Mesenchymal stem cell (in vitro differentiated cells and primary cell): ENCODE measurements around the gene PITPNM3.

ENCODE experiments used
- DNase-seq: peaks from one replicate; pipeline ENCODE4 v3.0.0-alpha.2; 2013
- H2AFZ ChIP-seq: one replicate; pipeline ENCODE4 v1.6.1; 2013; ENCODE audit warnings: low read depth, mild to moderate bottlenecking, control low read depth, inconsistent platforms, low read length, moderate library complexity
- H2AK5ac ChIP-seq: 2 replicates; pipeline ENCODE4 v1.6.1; 2013; ENCODE audit warnings: low read length, moderate library complexity, mild to moderate bottlenecking, inconsistent platforms; ENCODE audit not compliant: severe bottlenecking
- H2BK120ac ChIP-seq: one replicate; pipeline ENCODE4 v1.6.1; 2013; ENCODE audit warnings: low read depth, mild to moderate bottlenecking, inconsistent platforms, low read length, moderate library complexity
- H2BK12ac ChIP-seq, 2 experiments: one replicate each; pipeline ENCODE4 v1.6.1; 2013; ENCODE audit warnings: inconsistent platforms in 2 of 2, low read length in 2 of 2, mild to moderate bottlenecking in 2 of 2, moderate library complexity in 2 of 2, control low read depth in 1 of 2
- H2BK15ac ChIP-seq: one replicate; pipeline ENCODE4 v1.6.1; 2013; ENCODE audit warnings: mild to moderate bottlenecking, low read depth, inconsistent platforms; ENCODE audit not compliant: poor library complexity, severe bottlenecking
- H2BK5ac ChIP-seq: 2 replicates; pipeline ENCODE4 v1.6.1; 2013; ENCODE audit warnings: low read depth, mild to moderate bottlenecking, low read length, control low read depth, inconsistent platforms; ENCODE audit not compliant: poor library complexity, severe bottlenecking
- H3K14ac ChIP-seq, 2 experiments: one replicate each; pipeline ENCODE4 v1.6.1; 2013; ENCODE audit warnings: inconsistent platforms in 2 of 2, low read length in 2 of 2, control low read depth in 1 of 2, mild to moderate bottlenecking in 1 of 2, moderate library complexity in 1 of 2
- H3K18ac ChIP-seq, 2 experiments: one replicate each; pipeline ENCODE4 v1.6.1; 2013; ENCODE audit warnings: inconsistent platforms in 2 of 2, low read length in 2 of 2, control low read depth in 1 of 2, low read depth in 1 of 2, mild to moderate bottlenecking in 1 of 2
- H3K23ac ChIP-seq, 2 experiments: one replicate each; pipeline ENCODE4 v1.6.1; 2013; ENCODE audit warnings: inconsistent platforms in 2 of 2, low read length in 2 of 2, mild to moderate bottlenecking in 2 of 2, moderate library complexity in 2 of 2, control low read depth in 1 of 2
- H3K27ac ChIP-seq: 2 replicates; pipeline ENCODE4 v1.5.1; 2013; ENCODE audit warnings: mild to moderate bottlenecking, moderate library complexity, low read length, control low read depth, inconsistent platforms; ENCODE audit not compliant: poor library complexity, severe bottlenecking
- H3K27me3 ChIP-seq, 2 experiments: 2 replicates each; pipeline versions ENCODE4 v1.6.1 to v1.7.0; 2013; ENCODE audit warnings: low read length in 2 of 2, mild to moderate bottlenecking in 2 of 2, moderate library complexity in 2 of 2, control low read depth in 1 of 2, inconsistent platforms in 1 of 2; ENCODE audit not compliant: control insufficient read depth in 1 of 2, insufficient read depth in 1 of 2
- H3K36me3 ChIP-seq, 2 experiments: 2 replicates each; pipeline versions ENCODE4 v1.6.1 to v1.7.0; 2013; ENCODE audit warnings: low read length in 2 of 2, control low read depth in 1 of 2, inconsistent platforms in 1 of 2, low read depth in 1 of 2, mild to moderate bottlenecking in 1 of 2; ENCODE audit not compliant: insufficient read depth in 2 of 2, control insufficient read depth in 1 of 2
- H3K4ac ChIP-seq, 2 experiments: one replicate each; pipeline ENCODE4 v1.6.1; 2013; ENCODE audit warnings: inconsistent platforms in 2 of 2, low read length in 2 of 2, mild to moderate bottlenecking in 2 of 2, moderate library complexity in 2 of 2, control low read depth in 1 of 2, low read depth in 1 of 2
- H3K4me1 ChIP-seq: 2 replicates; pipeline ENCODE4 v1.6.1; 2013; ENCODE audit warnings: low read depth, low read length, control low read depth; ENCODE audit not compliant: control insufficient read depth, insufficient read depth
- H3K4me2 ChIP-seq: 2 replicates; pipeline ENCODE4 v1.6.1; 2013; ENCODE audit warnings: low read length, mild to moderate bottlenecking, inconsistent platforms; ENCODE audit not compliant: poor library complexity, severe bottlenecking
- H3K4me3 ChIP-seq, 2 experiments: 2 replicates each; pipeline versions ENCODE4 v1.5.1 to v1.7.0; 2013; ENCODE audit warnings: low read length in 2 of 2, mild to moderate bottlenecking in 2 of 2, control low read depth in 1 of 2, low read depth in 1 of 2; ENCODE audit not compliant: insufficient read depth in 1 of 2
- H3K79me1 ChIP-seq: replicated peaks from 2 replicates; pipeline ENCODE4 v1.6.1; 2013; ENCODE audit warnings: mild to moderate bottlenecking, control low read depth, low read length, inconsistent platforms; ENCODE audit not compliant: poor library complexity, severe bottlenecking
- H3K9ac ChIP-seq: 2 replicates; pipeline ENCODE4 v1.7.0; 2013; ENCODE audit warnings: mild to moderate bottlenecking, low read length, moderate library complexity
- H3K9me3 ChIP-seq: 2 replicates; pipeline ENCODE4 v1.7.0; 2013; ENCODE audit warnings: mild to moderate bottlenecking, low read length; ENCODE audit not compliant: control insufficient read depth
- H4K8ac ChIP-seq: one replicate; pipeline ENCODE4 v1.6.1; 2013; ENCODE audit warnings: inconsistent platforms, mild to moderate bottlenecking, low read length, moderate library complexity
- H4K91ac ChIP-seq: one replicate; pipeline ENCODE4 v1.6.1; 2013; ENCODE audit warnings: mild to moderate bottlenecking, low read length, inconsistent platforms
- WGBS: methylation state at CpG from one replicate; pipeline ENCODE4 v1.1.7; 2013; ENCODE audit warnings: mixed read lengths; 5-methylcytosine and 5-hydroxymethylcytosine counted together

The PITPNM3 gene

GRCh38 chr17:6492892-6493674 lies 63.3 kb downstream of the PITPNM3 start:
- Histone ChIP-seq H3K23ac (no peak overlapping the region), H2BK5ac (no peak overlapping the region), H3K79me1 (no peaks in the 10 kb centered on the region), H3K14ac (no peak overlapping the region), H2AK5ac (no peak overlapping the region), H4K91ac (no peak overlapping the region), H3K4me2 (no peak overlapping the region), H2BK120ac (no peak overlapping the region), H3K27ac (no peak overlapping the region), H3K36me3 (no peaks in the 10 kb centered on the region), H3K18ac (no peak overlapping the region), H3K9me3 (no peaks in the 10 kb centered on the region), H2AFZ (no peak overlapping the region), H2BK12ac (no peak overlapping the region), H3K4me3 (no peak overlapping the region), H2BK15ac (no peak overlapping the region), H3K4me1 (peaks cover 7% of the 10 kb centered on the region), H3K9ac (no peak overlapping the region), H3K27me3 (peaks cover 52 to 57% of the 10 kb centered on the region in 2 experiments), H4K8ac (no peak overlapping the region), H3K4ac (no peak overlapping the region)
- no peak for DNase-seq
- 72% methylated on average over 4 of the region's 4 CpGs for WGBS

DNA sequence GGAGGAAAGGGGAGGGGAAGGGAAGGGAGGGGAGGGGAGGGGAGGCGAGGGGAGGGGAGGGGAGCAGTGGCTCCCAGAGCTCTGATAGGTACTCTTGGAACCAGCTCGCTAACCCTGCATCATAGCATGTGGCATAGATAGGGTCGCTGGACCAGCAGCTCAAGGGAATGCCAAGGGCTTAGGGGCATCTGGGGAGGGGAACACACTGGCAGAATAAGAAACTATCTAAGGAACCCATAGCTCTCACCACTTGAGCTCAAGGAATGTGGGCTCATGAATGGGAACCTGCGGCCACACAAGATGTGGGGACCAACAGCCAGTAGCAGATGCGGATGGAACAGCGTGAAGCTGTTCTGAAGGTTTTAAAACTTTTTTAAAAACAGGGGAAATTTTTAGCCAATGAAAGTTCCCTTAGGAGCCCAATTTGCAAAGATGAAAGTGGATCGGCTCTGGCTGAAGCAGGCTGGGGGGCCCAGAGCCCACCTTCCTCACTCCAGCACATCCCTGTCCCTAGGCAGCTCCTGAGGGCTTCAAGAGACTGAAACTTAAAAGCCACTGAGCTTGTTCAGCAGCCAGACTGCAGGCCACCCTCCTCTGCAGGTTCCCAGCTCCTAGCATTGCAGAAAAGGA lies 65.2 kb downstream of the PITPNM3 start:
- Histone ChIP-seq H2BK120ac (no peak overlapping the region), H3K9ac (no peak overlapping the region), H3K4ac (no peak overlapping the region), H2AFZ (no peak overlapping the region), H3K27ac (no peak overlapping the region), H2BK12ac (no peak overlapping the region), H3K27me3 (peaks cover 33 to 44% of the 10 kb centered on the region in 2 experiments), H2BK15ac (no peak overlapping the region), H2BK5ac (no peak overlapping the region), H3K18ac (no peak overlapping the region), H3K4me2 (no peak overlapping the region), H3K4me1 (peaks cover under 1% of the 10 kb centered on the region), H3K23ac (no peak overlapping the region), H3K36me3 (no peaks in the 10 kb centered on the region), H3K79me1 (no peaks in the 10 kb centered on the region), H4K8ac (no peak overlapping the region), H3K14ac (no peak overlapping the region), H4K91ac (no peak overlapping the region), H3K9me3 (no peaks in the 10 kb centered on the region), H3K4me3 (no peak overlapping the region), H2AK5ac (no peak overlapping the region)
- DNase-seq = no peak
- 84% methylated on average over 6 of the region's 7 CpGs for WGBS

DNA sequence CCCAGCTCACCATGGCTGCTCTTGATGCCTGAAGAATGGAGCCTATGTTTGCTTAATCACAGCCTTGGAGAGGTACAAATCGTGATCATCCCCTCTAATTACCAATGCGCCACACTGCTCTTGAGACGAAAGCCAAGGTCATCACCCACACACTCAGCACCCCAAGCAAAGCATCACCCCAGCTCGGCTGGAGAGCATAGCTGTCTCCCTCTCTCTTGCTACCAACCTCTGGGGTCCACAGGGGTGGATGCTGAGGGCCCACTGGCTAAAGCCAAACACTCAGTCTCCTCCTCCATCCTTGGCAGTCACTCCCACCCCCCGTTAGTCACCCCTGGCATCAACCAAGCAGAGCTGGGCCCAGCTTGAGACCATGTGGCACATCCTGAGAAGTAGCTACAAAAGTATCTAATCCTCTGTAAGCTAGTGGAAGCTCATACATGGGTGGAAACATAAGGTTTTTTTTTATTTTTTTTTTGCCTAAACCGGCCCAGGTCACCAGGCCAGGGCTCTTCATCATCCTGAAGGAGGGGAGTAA lies 67.3 kb downstream of the PITPNM3 start:
- Histone ChIP-seq H3K36me3 (no peaks in the 10 kb centered on the region), H3K4me2 (no peak overlapping the region), H2AK5ac (no peak overlapping the region), H4K8ac (no peak overlapping the region), H3K4ac (no peak overlapping the region), H3K23ac (no peak overlapping the region), H3K14ac (no peak overlapping the region), H3K18ac (no peak overlapping the region), H2BK120ac (no peak overlapping the region), H3K79me1 (no peaks in the 10 kb centered on the region), H2AFZ (no peak overlapping the region), H3K4me1 (no peaks in the 10 kb centered on the region), H2BK5ac (no peak overlapping the region), H2BK12ac (no peak overlapping the region), H3K4me3 (no peak overlapping the region), H3K27ac (no peak overlapping the region), H4K91ac (no peak overlapping the region), H3K27me3 (peaks cover 21 to 36% of the 10 kb centered on the region in 2 experiments), H3K9ac (no peak overlapping the region), H3K9me3 (no peaks in the 10 kb centered on the region), H2BK15ac (no peak overlapping the region)
- 74% methylated on average over 4 of the region's 6 CpGs for WGBS
- DNase-seq = no peak

DNA sequence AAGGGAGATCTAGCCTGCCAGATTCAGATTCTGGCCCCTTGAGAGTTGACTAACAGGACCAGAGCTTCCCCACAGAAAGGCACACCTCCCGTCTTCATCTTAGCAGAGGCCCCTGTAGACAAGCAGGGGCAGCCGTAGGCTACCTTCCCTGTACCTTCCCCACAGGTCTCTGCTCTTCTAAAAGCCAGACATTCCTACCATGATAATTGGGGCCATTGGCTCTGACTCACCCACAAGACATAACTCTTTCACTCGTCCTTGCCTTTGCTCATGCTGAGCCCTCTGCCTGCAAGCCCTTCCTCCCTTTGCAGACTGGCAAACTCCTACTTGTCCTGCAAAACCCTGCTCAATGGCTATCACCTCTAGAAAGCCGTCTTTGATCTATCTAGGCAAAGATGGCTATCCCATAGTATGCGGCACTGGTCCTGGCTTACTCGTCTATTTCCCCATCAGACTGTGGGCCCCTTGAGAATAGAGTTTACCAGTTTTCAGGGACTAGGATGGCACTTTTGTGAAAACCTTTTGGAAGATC lies 68.3 kb downstream of the PITPNM3 start:
- no peak overlapping the region for H3K4ac ChIP-seq
- H3K18ac ChIP-seq = no peak overlapping the region
- no peak overlapping the region for H2BK12ac ChIP-seq
- no peak for DNase-seq
- no peak overlapping the region for H4K8ac ChIP-seq
- no peak overlapping the region for H3K4me2 ChIP-seq
- H3K79me1 ChIP-seq = no peaks in the 10 kb centered on the region
- H3K36me3 ChIP-seq = no peaks in the 10 kb centered on the region
- H2AK5ac ChIP-seq = no peak overlapping the region
- no peak overlapping the region for H2BK15ac ChIP-seq
- peaks cover 28 to 34% of the 10 kb centered on the region in 2 experiments for H3K27me3 ChIP-seq
- H3K14ac ChIP-seq = no peak overlapping the region
- no peak overlapping the region for H2BK5ac ChIP-seq
- WGBS = 61% methylated on average over 6 of the region's 6 CpGs
- no peak overlapping the region for H2BK120ac ChIP-seq
- no peak overlapping the region for H4K91ac ChIP-seq
- no peak overlapping the region for H3K4me3 ChIP-seq
- no peak overlapping the region for H3K27ac ChIP-seq
- no peak overlapping the region for H3K23ac ChIP-seq
- H2AFZ ChIP-seq = no peak overlapping the region
- no peaks in the 10 kb centered on the region for H3K4me1 ChIP-seq
- H3K9ac ChIP-seq = no peak overlapping the region
- no peaks in the 10 kb centered on the region for H3K9me3 ChIP-seq
